PC-9 (cell line): Measurements from ENCODE around the gene BBS9.

Experiments used
- CTCF ChIP-seq: fragments of 200-600 bp; sonication (generic); conservative IDR thresholded peaks from 2 replicates; pipeline ENCODE4 v1.6.1; 2017; ENCODE audit warnings: mixed run types, antibody characterized with exemption, mild to moderate bottlenecking, moderate library complexity
- EZH2 ChIP-seq: fragments of 200-600 bp; sonication (generic); IDR thresholded peaks from 2 replicates; pipeline ENCODE4 v1.8.0; 2017; ENCODE audit warnings: antibody characterized with exemption, low read depth

- TF ChIP-seq CTCF (no peak), EZH2 (no peak)
These were observed 517.6 kb downstream of the BBS9 start for GRCh38 chr7:33646891-33647391.
